Mucosa of gallbladder (tissue), 1 donor: ENCODE results near the gene ZNF697. TPM values are rescaled to one million over a fixed set of nuclear protein-coding genes. Genes with fewer than 3 reads are reported as not detected.
"Not testable (repeated sequence)": the region's sequence is repeated elsewhere in the genome, so short reads cannot be mapped to it uniquely, and the experiment has no call there.

Experiments
- DNase-seq: peaks from one replicate; pipeline ENCODE4 v3.0.0-alpha.2; 2020; ENCODE audit warnings: low spot score
- total RNA-seq: library from RNA; stranded (reverse); gene quantifications from one replicate; pipeline ENCODE4 v1.2.1, GENCODE V29; 2021
- donor health status: DM: no; HTN: no; CAD: no.

Gene ZNF697
- total RNA-seq, result 2.9 TPM

DNA sequence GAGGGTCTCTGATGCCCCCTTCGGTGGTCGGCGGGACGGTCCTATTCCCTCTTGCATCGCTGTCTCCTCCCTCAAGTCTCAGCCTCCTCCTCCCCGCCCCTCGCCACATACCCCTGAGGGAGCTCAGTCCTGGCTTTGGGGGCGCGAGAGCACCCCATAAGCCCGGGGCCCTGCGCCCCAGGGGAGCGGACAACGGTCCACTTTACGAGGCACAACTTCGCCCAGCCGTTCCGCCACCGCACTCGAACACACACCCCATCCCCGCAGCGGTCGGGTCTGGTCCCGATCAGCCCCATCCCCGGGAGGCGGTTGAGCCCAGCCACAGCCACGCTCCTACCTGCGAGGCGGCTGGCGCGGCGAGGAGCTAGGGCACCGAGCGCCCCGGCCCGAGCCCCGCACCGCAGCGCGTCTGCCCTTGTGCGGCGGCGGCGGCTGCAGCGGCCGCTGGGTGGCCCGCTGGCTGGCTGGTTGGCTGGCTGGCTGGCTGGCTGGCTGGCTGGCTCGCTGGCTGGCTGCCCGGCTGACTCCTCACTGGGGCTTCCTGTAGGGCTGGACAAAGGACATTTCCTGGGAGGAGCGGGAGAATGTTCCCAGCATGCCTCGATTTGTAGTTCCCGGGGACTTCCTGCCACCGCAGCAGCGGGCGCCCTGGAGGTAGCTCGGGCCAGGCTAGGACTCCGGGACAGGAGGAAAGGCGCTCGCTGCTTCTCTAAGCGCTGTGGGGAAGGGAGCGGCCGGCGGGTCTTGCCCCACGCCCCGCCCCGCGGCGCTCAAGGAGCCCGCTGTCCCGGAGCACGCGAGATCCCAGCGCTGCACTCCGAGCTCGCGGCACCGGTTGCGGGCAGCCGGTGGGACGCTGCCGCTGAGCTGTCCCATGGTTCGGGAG lies at the start of gene ZNF697:
Gene ZNF697 (minus strand): TSS at position 533 of the 886 bp plus-strand sequence. CDS start 22,166 bp downstream, outside the sequence.
- DNase-seq, result peak; percentile 97

DNA sequence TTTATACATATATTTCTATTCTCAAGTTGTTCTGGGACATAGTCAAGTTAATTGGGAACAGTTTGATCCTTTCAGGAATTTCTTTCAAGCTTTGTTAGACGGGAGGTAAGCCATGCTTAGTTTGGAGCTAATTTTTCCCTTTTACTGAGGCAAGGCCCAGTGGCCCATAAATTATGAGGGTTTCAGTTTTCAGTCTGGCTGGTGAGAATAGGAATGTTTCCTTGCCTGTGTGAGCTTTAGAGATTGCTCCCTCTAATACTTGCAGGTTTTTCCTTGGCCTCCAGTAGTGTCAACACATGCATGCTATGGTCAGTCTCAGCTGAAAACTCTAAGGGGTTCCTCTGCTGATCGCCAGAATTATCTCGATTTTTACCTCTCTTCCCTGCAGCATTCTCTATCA lies 49.5 kb upstream of the ZNF697 start:
- no peak for DNase-seq

DNA sequence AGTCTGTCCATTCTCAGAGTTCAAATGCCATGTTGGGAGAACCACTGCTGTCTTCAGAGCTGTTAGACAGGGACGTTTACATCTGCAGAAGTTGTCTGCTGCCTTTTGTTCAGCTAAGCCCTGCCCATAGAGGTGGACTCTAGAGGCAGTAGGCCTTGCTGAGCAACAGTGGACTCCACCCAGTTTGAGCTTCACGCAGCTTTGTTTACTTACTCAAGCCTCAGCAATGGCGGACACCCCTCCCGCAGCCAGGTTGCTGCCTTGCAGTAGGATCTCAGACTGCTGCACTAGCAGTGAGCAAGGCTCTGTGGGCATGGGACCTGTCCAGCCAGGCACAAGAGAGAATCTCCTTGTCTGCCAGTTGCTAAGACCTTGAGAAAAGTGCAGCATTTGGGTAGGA lies 48.8 kb upstream of the ZNF697 start:
- DNase-seq, result not testable (repeated sequence)

DNA sequence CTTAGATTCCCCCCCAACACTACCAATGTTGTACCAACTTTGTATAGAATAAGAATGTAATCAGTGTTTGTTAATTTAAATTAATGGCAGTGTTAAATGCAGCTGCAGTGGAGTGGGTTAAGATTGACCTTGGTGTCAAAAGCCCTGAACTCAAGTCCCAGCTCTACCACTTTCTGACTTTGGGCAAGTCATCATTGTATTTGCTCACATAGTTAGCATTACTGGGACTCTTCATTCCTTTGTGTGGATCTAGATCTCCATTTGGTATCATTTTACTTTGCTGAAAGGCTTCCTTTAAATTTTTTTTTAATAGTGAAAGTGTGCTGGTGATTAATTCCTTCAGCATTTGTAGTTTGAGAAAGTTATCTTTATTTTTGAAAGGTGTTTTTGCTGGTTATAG lies 41.4 kb upstream of the ZNF697 start:
- DNase-seq, result no peak

DNA sequence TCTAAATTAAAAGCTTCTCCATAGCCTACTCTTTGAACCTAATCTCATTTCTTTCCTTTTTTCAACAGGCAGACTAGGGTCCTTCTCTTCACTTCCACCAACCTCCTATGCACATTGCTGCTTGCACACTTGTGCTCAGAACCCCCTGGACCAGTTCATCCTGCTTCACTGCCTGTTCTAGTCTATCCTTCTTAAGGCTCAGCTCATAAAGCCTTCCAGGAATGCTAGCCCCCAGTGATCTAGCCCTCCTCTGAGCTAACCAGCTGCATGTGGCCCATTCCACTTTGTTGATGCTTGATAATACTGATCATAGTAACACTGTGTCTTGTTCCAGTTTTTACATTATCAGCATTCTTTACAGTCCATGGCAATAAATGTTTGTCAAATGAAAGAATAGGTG lies 40.7 kb upstream of the ZNF697 start:
- no peak for DNase-seq

DNA sequence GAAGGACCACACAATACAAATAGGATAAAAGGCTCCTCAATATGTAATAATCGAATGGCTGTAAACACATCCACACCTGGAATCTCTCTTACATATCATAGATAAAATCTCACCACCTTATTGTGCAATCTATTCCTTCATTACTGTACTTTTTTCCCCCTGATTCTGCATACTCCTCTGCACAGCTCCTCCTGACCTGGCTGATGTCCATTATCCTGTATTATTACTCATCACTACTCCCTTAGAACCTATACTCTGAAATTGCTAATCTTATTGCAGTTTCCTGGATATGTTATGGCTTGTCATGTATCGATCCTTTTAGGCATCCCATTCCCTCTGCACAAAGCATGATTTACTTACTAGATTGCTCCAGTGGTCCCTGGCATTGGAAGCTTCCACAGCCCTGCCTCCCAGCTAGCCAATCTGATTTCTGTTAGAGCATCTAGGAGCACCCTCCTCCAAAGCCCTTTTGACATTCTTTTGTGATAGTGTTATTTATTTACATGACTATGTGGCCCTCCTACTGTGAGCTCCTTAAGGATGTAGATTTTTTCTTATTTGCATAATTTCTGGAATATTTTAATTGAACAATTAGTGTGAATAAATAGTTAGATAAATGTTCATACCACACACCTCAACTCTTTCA lies 39.5 kb upstream of the ZNF697 start:
- DNase-seq, result no peak

DNA sequence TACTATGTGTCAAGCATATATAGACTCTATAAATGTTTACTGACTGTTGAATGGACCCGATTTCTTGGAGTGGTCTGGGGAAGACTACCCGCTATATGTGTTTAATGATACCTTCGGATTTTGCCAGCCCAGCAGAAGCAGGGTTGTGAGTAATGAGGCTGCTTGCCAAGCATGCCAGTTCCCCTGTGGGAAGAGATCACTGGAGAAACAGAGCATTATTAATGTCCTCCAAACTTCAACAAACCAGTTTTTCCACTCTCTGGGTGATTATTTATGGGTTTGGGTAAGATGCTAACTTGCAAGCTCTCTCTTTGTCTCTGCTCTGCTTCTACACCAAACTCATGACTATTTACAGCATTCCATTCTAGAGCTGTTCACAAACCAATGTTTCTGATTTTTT lies 38.6 kb upstream of the ZNF697 start:
- DNase-seq, result peak; percentile 28

DNA sequence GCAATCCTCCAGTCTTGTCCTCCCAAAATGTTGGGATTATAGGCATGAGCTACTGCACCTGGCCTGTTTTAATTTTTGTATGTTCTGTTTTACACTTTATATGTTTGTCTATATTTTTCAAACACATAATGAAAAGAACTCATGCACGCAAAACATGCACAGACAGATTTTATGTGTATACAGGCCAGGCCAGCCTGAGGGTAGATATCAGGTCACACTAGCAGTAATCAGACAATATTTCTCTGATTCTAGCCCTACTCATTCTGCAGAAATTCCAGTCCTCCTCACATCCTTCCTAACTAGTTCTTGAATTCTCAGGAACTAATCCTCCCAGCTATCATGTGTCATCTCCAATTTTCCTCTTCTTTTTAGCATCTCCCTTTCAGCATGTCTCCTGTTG lies 35.8 kb upstream of the ZNF697 start:
- no peak for DNase-seq

DNA sequence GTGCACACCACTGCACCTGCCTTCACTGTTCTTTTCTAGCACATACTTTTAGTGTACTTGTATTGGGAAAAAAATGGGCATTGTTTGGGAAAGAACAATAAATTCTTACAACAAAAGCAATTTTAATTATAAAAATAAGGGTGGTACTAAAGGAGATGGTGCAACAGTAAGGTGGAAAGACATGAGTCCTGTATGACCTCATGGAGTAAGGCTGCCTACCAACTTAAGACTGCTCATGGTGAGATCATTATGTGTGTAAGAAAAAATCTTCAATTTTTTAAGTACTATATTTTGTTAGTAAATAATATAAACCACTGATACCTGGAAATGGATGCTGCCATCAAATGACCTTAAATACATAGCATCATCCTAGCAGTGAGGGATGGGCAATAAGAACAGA lies 34.1 kb upstream of the ZNF697 start:
- DNase-seq, result no peak

DNA sequence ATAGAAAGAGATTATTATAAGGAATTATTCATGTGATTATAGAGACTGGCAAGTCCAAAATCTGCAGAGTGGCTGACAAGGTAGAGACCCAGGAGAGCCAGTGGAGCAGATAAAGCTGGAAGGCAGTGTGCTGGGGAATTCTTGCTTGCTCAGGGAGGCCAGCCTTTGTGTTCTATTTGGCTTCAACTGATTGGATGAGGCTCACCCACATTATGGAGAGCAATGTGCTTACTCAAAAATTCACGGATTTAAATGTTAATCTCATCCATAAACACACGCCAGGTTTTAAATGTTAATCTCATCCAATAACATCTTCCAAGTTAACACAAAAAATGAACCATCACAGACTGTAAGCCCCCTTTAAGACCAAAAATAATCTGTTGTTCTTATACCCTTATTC lies 33.5 kb upstream of the ZNF697 start:
- DNase-seq, result no peak

DNA sequence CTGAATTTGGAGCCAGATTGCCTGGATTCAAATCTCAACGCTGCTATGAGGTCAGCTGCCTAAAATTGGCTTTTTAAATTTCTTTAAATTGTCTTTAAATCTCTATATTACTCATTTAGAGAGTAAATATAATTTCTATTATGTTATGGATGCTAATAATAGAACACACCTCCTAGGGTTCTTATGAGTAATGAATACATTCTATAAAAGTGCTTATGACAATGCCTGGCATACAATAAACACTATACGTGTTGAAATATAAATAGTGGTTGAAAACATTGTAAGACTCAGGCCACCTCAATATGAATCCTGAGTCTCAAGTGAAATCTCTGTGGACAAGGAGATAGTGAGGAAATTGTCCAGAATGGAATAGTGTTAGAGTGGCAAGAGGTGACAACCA lies 32.7 kb upstream of the ZNF697 start:
- DNase-seq, result no peak

DNA sequence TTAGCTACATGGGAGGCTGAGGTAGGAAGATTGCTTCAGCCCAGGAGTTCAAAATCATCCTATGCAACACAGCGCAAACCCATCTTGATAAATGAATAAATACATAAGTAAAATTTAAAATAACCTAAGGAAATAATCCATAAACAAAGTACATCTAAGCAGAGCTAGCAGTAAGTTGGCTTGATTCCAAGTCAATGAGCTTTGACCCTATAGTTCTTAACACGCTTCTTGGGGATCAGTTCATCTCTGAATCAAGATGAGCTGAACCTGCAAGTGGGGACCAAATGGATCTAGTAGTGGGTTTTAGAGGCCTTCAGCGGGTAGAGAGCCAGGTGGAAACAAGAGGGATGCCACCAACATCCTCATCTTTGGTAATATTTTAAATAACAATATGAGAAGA lies 32.1 kb upstream of the ZNF697 start:
- no peak for DNase-seq

DNA sequence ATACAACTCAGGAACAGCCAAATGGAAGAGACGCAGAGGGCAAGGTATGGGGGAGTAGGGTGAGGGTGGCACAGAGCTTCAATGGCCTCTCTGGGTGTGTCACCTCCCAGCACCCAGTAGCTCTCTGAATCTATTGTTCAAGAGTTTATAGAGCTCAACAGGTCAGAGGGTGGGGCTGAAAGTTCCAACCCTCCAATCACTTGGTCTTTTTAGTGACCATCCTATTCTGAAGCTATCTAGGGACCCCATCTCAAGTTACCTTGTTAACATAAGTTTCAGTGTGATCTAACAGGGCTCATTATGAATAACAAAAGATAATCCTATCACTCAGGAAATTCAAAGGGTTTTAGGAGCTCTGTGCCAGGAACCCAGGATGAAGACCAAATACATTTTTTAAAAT lies 31.2 kb upstream of the ZNF697 start:
- no peak for DNase-seq

DNA sequence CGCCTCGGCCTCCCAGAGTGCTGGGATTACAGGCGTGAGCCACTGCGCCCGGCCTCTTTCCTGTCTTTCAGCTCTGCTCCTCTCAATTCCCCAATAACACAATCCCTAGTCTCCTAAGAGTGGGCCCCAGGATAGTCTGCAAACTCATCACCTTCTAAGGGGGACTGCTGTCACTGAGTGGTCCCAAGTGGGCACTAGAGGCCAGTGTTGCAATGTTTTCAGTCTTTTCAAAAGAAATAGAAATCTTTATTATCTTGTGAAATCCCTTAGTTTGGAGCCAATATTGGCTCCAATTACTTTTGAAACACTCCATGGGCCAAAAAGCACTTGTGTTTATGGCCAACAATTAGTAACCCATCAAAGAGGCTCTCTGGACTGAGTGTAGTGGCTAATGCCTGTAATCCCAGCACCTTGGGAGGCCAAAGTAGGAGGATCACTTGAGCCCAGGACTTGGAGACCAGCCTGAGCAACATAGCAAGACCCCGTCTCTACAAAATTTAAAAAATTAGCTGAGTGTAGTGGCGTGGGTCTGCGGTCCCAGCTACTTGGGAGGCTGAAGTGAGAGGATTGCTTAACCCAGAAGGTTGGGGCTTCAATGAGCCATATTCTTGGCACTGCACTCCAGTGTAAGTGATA lies 28.6 kb upstream of the ZNF697 start:
- DNase-seq, result no peak

DNA sequence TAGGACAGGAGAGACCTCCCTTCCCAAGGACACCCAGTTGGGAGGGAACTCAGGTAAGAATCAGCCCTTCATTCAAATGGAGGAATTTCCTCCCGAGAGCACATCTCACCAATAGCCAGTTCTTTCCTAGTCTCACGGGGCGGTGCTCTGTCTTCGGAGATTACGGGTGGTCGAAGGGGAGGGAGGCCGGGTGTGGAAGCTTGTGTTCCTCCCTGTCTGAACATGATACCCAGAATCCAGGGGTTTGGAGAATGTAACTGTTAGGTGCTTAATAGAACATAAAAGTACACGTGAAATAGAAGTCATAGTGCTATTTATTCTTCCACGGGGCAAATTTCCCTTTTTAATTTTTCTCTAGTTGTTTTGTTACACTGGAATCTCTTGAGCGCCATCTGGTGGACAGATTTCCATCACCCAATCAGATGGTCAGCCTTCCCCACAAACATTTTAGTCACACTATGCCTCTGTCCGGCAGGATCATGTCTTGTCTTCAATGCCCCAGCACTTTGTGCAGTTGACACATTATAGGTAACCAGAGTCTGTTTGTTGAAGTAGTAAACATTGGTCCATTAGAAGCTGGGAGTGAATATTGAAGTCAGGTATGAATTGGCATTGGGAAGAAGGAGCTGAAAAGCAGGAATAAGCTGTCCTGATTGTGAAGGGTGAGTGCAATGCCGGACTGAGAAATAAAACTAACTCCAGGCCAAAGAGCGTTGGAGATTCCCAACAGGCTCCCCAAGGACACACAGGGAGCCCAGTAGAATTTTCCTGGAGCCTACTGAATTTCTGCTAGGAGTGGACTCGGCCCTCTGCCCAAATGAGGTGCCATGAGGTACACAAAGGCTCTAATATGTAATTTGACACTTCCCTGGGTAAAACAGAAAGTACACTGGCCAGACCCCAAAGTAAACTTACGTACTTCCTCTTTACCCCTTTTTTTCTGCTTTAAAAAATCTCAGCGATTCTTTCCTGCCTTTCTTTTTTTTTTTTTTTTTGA lies 27.6 kb upstream of the ZNF697 start:
- DNase-seq, result peak; percentile 89

DNA sequence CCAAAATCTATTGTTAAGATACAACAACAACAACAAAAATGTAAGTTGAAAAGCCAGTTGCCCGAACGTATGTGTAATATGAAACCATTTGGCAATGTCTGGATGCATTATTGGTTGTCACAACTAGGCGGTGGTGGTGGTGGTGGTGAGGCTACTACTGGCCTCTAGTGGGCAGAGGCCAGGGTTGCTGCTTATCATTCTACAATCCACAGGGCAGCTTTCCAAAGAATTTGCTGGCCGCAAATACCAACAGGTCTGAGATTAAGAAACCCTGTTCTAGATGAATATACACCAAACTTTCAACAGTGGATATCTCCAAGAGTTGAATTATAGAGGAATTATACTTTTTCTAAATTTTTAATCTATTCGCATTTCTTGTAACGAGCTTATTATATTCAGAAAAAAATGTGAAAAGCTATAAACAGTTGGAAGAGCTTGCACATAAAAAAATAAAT lies 26.8 kb upstream of the ZNF697 start:
- peak; percentile 60 for DNase-seq

DNA sequence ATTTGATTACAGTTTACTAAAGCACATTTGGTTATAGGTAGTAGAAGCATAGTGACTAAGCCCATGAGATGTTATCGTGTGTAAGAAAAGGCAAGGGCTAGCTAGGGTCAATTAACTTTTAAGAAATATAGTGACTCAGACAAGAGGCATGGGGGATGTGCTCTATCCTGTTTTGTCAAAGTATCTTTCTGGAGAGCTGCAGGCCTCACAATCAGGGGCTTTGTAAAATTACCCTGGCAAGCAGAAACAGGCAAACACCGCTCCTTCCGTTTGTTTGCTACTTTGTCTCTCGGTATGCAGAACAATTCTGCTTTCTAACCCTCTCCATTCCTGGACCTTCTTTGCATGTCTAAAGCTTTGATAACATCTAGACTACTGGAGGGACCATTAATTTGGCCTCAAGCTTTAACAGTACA lies 26.1 kb upstream of the ZNF697 start:
- no peak for DNase-seq

DNA sequence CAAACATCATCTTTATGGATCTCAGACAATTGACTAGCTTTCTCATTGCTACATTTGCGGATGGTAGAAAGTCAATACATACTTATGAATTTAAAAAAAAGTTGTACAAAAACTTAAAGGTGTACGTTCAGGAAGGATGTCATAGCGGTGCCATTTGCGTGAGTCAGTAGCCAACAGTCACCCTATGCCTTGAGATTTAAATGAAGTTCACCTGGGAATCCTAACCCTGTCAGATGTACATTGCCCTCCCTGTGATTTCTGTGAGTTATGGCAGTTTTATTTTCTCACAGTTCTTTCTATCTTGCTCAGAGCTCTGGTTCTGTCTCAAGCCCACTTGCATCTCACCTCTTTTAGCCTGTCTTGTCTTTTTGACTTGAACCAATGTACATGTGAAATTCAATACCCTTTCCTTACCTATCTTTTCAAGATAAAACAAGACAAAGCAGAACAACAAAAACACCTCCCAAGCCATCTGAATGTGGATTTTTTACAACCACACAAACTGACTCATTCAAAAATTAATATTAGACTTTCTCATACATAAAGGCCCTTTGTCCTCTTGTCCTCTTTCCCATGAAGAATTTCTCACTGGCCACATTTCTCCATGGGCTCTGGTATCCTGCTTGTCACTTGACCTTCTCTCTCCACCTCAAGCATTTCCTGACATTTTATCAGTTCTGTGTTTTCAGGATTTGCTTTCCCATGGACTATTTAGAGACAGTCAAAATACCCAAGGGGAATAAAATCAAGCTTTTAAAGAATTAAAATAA lies 25.3 kb upstream of the ZNF697 start:
- DNase-seq, result no peak

DNA sequence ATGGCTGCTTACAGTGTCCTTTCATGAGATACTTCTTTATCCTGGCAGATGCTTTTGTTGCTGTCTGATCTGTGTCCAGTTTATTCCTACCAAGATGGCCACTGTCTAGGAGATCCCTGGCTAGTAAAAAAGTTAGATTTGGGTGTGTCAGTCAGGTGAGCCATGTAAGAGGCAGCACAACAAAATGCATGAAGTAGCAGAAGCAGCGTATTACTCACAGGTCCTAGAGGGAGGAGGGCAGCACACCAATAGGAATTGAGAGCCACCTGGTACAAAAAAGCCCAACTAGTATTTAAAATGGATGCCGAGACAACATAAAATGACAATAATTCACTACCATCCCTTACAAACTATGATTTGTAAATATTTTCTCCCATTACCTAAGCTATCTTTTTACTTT lies 22.8 kb upstream of the ZNF697 start:
- DNase-seq, result no peak

DNA sequence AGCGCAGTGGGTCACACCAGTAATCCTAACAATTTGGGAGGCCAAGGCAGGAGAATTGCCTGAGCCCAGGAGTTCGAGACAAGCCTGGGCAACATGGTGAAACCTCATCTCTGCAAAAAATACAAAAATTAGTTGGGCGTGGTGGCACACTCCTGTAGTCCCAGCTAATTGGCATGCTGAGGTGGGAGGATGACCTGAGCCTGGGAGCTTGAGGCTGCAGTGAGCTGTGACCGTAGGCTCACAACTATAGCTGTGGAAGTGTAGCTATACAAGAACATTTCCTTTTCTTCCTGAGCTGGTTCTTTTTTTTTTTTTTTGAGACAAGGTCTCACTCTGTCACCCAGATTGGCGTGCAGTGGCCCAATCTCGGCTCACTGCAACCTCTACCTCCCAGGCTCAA lies 19.1 kb upstream of the ZNF697 start:
- no peak for DNase-seq

DNA sequence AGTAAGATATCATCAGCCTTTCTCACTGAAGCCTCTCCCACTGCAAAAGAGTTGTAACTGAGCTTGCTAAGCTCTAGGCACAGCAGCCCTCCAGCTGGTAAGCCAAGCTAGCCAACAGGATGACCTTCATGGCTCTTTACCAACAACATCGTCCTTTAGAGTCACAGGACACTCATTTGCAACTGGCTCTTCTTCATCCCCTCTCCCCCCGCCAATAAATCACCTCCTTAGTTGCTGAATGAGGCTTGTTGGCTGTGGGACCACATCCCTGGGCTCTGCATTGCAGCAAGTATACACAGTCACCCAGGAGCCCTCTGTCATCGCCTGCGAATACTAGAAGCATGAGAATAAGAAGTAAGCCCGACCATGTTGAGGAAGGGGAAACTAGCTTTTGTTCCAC lies 16.0 kb upstream of the ZNF697 start:
- DNase-seq, result no peak
